Omental fat pad (tissue), 4 donors: Measurements from ENCODE around the gene SF3B4. TPM values are rescaled to one million over a fixed set of nuclear protein-coding genes. Genes with fewer than 3 reads are reported as not detected.

Source experiments
- ATAC-seq: fragments of 150-250 bp; one replicate; pipeline ENCODE4 v1.9.1; 2016; ENCODE audit warnings: mild to moderate bottlenecking, moderate library complexity; ENCODE audit not compliant: low FRiP score
- DNase-seq: peaks from one replicate; pipeline ENCODE4 v3.0.0-alpha.2; 2019; ENCODE audit warnings: low spot score
- total RNA-seq, 4 donors: library from RNA; depleted of rRNA; stranded (reverse); fragments of >200 nt; gene quantifications; one replicate each; pipeline ENCODE4 v1.1.0, GENCODE V29; 2016
- TF ChIP-seq, protein P1 (sequence below), 3 donors: fragments of 450-650 bp; IDR thresholded peaks; one replicate each; pipeline ENCODE4 v1.5.1; 2016 to 2017; ENCODE audit warnings: antibody characterized with exemption in 3 of 3, mild to moderate bottlenecking in 3 of 3, moderate library complexity in 2 of 3

The SF3B4 gene
- total RNA-seq, 4 donors from 2014 or later, result 6.0 to 17.4 (median 9.7) TPM

DNA sequence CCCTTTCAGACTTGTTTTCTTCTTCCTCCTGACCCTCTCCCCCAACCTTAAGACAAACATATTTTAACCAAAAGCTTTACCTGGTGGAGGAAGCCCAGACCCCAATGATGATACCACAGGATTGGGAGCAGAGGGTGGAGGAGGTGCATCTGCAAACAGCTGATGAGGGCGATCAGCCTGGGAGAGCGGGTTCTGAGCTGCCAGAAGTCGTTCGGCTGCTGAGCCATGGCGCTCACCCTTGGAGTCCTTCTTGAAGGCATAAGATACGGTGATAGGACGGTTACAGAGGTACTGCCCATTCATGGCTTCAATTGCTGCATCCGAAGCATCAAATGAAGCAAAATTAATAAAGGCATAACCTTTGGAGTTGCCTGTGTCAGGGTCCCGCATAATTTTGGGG is 1.3 kb downstream of the SF3B4 start:
- ATAC-seq, result no peak
- DNase-seq, result no peak
- TF ChIP-seq, protein P1, sequence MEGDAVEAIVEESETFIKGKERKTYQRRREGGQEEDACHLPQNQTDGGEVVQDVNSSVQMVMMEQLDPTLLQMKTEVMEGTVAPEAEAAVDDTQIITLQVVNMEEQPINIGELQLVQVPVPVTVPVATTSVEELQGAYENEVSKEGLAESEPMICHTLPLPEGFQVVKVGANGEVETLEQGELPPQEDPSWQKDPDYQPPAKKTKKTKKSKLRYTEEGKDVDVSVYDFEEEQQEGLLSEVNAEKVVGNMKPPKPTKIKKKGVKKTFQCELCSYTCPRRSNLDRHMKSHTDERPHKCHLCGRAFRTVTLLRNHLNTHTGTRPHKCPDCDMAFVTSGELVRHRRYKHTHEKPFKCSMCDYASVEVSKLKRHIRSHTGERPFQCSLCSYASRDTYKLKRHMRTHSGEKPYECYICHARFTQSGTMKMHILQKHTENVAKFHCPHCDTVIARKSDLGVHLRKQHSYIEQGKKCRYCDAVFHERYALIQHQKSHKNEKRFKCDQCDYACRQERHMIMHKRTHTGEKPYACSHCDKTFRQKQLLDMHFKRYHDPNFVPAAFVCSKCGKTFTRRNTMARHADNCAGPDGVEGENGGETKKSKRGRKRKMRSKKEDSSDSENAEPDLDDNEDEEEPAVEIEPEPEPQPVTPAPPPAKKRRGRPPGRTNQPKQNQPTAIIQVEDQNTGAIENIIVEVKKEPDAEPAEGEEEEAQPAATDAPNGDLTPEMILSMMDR (IDR thresholded peaks at IDR 0.05), result no peak

DNA sequence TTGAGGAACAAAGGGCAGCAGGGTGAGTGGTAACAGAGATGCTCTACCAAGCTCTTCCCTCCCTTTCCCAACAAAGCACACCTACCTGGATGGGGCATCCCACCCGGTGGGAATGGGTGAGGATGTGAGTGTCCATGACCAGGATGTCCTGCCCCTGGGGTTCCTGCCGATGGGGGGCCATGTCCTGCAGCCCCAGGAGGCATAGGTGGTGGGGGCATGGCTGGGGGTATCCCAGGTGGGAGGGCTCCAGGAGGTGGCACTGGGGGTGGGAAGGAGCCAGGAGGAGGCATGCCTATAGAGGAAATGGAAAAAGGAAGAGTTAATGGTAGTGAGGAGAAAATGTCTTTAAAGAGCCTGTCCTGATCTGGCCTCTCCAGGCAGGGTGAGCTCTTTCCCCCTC is 1.9 kb downstream of the SF3B4 start:
- ATAC-seq, result no peak
- TF ChIP-seq, protein P1 (IDR thresholded peaks at IDR 0.05), result no peak
- no peak for DNase-seq

DNA sequence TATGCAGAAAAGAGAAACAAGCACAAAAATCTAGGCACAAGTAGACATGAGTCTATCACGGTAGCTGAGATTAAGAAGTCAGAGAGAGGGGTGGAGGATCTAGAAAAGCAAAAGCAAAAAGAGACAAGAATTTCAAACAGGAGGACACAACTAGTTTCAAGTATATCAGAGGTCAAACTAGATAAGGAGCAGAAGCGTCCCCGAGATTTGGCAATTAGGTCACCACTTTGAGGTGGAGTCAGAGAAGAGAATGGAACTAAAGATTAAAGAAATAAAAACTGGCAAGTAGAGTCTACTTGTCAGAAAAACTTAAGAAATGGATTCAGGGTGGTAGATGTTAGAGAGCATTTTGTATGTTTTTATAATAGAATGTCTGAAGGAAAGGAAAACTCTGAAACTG is 2.3 kb downstream of the SF3B4 start:
- ATAC-seq (no peak), DNase-seq (no peak)
- TF ChIP-seq, protein P1 (IDR thresholded peaks at IDR 0.05), result no peak

DNA sequence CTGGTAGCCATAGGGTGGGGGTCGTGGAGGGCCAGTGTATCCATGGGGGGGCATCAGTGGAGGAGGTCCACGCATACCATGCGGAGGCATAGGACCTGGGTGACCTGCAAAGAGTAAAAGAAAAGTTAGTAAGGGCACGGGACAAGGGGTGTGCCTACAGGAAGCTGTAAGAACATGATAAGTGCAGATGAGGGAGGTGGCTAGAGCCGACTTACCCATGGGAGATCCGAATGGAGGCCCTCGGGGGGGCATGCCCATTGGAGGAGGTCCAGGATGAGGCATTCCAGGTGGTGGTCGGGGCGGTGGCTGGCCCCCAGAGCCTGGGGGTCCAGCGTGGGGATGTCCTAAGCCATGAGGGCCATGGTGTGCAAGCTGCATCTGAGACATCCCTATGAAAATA is 4.0 kb downstream of the SF3B4 start:
- no peak for ATAC-seq
- no peak for DNase-seq
- TF ChIP-seq, protein P1 (IDR thresholded peaks at IDR 0.05), result no peak

DNA sequence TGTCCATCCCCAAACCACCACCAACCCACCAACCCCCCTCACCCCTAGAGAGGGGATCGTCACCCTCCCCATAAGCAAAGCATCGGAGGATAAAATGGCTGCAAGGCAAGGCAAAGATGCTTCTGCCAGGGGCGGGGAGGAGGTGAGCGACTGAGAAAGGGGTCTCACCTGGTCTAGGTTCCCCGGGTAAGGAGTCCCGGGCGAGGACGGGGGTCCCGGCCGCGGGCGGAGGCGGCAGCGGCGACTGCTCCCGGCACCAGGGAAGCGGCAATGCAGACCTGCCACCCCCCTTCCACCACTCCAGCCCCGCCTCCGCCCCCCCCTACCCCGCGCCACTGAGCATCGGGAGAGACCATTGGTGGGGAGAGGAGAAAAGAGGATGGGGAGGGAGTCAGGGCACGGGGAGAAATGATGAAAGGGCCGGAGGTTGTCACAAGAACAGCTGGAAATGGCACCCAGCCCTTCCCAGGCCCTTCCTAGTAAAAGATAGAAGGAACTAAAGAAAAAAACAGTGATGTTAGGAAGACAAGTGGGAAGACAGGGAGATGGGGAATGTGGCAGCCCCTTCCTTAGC is 9.9 kb downstream of the SF3B4 start, which contains the start of gene SV2A:
SV2A (minus strand) TSS at position 274 of the 574 bp plus-strand sequence. CDS start 4,004 bp downstream, outside the sequence.
- TF ChIP-seq, protein P1 (IDR thresholded peaks at IDR 0.05), result no peak
- DNase-seq, result no peak
- no peak for ATAC-seq

DNA sequence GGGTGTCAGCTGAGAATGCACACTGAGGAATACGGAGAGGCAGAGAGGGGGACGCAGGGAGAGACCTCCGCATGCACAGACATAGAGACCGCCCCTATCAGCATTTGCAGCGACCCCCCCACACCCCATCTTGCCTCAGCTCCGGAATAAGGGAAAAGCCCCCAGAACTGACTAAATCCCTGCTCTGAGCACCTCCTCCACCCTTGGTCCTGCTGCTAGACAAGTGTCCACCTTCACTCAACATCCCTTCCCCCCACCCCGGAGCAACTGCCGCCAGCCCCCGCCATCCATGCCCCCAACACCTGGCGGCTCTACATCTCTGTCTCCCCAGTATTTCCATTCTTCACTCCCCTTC is 10.7 kb downstream of the SF3B4 start:
- TF ChIP-seq, protein P1 (IDR thresholded peaks at IDR 0.05), result no peak
- ATAC-seq (no peak), DNase-seq (no peak)

DNA sequence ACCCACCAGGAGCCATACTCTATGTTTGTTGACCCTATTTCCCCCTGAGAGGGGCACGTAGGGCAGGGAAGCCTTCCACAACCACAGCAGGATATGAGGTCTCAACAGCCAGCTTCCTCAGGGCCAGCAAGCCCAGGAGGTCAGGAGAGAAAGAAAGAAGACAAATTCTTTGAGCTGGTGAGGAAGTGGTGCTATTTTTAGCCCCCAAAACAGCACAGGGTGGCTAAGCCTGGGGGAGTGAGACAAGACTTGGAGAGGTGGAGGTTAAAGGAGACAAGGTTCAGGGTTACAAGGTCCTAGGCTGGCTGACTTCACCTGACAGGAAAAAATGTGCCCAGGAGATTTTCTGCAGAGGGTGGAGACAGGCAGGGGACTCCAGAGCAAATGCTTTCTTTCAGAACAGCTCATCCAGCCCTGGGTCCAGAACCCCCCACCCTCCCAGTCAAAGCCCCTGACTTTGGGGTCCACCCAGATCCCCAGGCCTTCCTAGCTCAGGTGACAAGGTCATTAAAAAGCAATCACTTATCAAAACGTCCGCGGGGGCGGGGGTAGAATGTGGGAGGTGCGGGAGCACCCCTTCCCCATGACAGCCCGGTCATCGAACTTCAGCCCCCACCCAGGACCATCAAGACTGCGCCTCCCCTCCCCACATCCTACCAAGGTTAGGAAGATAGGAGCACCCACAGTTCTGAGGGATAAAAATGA is 11.3 kb downstream of the SF3B4 start:
- TF ChIP-seq, protein P1 (IDR thresholded peaks at IDR 0.05), result no peak
- no peak for ATAC-seq
- no peak for DNase-seq
